SW 1271 (cell line): ENCODE measurements around the gene C2.
"Not testable (repeated sequence)": the region's sequence is repeated elsewhere in the genome, so short reads cannot be mapped to it uniquely, and the experiment has no call there.

Source experiments
- DNase-seq, 2 experiments: peaks; one replicate each; lab custom pipeline; 2025; lab: John Stamatoyannopoulos, UW

Gene C2

GRCh38 chr6:31899215-31899614 is 28.3 kb upstream of the C2 start:
- DNase-seq: no peak

DNA sequence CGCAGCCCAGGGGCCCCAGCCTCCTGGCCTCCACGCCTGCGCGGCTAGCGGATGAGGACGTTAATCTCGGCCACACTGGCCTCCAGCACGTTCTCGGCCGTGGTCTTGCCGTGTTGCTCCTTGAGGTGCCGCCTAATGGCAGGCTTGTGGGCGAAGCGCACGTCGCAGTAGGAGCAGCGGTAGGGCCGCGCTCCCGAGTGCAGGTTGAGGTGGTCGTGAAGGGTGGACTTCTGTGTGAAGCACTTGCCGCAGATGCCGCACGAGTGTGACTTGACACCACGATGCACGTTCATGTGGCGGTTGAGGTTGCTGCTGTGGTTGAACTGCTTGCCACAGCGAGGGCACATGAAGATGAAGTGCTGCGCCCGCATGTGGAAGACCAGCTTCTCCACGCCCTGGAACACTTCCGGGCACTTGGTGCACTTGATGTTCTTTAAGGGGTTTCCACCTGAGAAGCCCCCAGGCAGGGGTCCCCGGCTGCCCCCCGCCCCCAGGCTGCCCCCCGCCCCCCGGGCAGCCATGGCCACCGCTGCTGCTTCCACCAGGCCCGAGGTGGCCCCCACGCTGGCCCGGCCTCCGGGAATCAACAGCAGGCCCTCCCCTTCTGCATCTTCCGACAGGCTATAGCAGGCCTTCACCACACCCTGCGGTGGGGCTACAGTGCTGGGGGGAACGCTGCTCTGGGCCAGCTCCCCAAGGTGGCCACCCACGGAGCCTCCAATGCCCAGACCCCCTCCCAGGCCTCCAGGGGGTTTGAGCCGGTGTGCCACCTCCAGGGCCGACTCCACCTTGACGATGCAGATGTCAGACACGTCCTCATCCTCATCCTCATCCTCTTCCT is 27.4 kb upstream of the C2 start:
- no peak for DNase-seq

DNA sequence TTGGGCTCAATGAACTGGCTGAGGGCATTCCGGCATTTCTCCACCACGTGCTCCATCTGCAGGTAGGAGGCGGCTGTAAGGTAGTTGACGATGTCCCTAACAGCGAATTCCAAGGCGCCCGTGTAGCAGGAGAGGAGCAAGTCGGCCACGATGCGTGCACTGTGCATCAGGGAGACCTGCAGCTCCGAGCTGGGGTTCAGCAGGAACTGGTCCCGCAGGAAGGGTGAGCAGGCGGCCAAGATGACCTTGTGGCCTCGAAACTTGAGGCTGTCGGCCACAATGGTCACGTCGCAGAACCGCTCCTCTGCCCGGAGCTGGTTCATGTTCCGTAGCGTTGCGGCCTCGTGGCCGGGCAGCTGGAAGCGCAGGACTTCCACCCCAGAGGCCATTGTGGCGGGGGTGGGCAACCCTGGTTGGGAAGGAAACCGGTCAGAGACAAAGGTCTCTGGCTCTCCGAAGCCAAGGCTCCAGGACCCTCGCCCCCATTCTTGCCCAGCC is 26.6 kb upstream of the C2 start:
- no peak for DNase-seq

DNA sequence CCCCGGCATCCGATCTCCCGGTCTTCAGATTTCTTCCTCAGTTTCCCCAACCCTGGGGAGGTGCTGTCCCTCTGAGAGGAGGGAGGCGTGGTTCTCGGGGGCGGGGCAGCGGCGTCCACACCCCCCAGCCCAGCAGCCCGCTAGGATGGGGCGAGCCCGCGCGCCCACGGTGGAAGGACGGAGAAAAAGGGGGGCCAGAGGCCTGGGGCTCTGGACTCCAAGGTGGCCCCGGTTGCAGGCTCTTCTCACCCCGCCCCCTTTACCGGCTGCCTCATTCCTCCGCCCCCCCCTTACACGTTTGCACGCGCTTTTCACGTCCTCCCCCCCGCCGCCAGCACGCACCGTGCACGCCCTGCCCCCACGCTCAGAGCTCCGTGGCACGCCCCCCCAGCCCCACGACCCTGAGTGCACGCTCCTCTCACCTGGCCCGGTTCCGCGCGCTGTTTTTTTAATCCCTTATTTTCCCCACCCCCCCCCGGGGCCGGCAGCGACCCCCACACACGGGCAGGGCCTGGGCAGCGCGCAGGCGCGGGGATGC is 26.0 kb upstream of the C2 start:
- DNase-seq: peak; percentile 26 to 62

DNA sequence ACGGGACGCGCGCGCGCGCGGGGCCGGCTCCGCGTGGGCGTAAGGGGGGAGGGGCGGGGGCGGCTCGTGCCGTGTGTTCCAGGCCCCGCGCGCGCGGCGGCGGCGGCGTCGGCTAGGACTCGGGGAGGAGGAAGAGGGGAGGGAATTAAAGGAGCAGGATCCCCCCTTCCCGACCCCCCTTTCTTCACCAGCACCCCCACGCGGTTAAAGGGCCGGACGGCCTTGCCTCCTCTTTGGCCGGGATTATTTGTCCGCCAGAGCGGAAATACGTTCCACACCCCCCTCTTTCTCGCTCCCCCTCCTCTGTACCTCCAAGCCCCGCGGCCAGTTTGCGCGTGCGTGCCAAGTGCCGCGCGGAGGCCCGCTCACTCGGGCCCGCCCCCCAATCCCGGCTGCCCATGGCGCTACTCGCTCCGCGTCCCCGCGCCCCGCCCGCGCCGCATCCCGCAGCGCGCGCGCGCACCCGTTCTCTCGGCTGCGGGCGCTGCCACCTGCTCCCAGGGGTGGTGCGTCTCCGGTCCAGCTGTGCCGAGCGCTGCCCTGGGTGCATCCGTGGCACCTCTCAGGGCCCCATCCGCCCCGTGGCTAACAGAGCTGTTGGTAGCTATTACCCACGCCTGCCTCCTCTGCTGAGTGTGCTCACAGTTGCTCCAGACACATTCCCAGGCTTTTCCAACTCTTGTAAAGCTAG is 25.4 kb upstream of the C2 start, which contains the start of gene ZBTB12:
Gene ZBTB12 (minus strand): TSS at position 134 of the 691 bp plus-strand sequence. CDS start 781 bp downstream, outside the sequence.
- DNase-seq: peak; percentile 81 to 92

DNA sequence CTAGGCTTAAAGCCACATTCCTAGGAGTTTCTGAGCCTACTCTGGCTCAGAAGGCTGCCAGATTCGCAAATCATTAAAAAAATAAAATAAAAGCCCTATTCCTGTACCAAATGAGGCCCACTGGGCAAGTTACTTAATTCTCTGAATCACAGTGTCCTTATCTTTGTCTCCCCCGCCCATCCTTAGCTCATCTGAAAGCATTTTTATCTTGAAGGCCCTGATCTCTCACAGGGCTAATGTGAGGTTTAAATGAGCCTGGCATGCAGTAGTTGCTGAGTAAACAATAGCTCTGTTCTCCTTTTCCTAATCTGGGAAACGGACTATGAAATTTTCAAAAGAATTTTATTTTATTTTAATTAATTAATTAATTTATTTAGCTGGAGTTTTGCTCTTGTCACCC is 23.6 kb upstream of the C2 start:
- no peak for DNase-seq

DNA sequence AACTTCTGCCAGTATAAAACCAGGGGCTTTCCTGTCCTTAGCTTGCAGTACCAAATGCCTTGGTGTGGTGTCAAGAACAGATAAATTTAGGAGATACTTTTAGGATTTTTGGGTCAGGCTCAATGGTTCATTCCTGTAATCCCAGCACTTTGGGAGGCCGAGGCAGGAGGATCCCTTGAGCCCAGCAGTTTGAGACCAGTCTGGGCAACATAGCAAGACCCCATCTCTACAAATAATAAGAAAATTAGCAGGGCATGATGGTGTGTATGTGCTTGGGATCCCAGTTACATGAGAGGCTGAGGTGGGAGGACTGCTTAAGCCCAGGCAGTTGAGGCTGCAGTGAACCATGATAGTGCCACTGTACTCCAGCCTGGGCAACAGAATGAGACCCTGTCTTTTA is 22.5 kb upstream of the C2 start:
- no peak for DNase-seq

- no peak for DNase-seq
Observed at GRCh38 chr6:31906122-31906521, 21.4 kb upstream of the C2 start.

GRCh38 chr6:31906727-31907126 is 20.8 kb upstream of the C2 start:
- not testable (repeated sequence) for DNase-seq

- no peak for DNase-seq
Observed at GRCh38 chr6:31907158-31907813, 20.2 kb upstream of the C2 start.

DNA sequence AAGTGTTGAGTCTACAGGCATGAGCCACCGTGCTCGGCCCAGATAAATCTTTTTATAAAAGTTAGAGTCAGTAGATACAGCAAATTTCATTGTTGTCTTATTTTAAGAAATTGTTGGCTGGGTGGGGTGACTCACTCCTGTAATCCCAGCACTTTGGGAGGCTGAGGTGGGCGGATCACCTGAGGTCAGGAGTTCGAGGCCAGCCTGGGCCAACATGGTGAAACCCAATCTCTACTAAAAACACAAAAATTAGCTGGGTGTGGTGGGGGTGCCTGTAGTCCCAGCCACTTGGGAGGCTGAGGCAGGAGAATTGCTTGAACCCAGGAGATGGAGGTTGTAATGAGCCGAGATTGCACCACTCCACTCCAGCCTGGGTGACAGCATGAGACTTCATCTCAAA is 19.3 kb upstream of the C2 start:
- not testable (repeated sequence) for DNase-seq

DNA sequence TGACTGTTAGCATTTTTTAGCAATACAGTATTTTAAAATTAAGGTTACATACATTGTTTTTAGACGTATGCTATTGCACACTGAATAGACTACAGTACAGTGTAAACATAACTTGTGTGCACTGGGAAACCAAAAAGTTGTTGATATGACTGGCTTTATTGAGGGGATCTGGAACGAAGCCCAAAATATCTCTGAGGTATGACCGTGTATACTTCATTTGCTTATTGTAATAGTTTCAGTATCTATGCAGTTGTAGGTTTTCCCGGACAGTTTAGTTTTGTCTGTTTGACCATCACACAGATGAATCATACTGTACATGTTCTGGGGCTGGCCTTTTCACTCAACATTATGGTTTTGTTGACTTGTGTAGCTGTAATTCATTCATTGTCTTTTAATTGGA is 18.7 kb upstream of the C2 start:
- DNase-seq: no peak

- DNase-seq: not testable (repeated sequence)
Observed at GRCh38 chr6:31909298-31909697, 18.2 kb upstream of the C2 start.

- DNase-seq: no peak
Observed at GRCh38 chr6:31911826-31912585, 15.5 kb upstream of the C2 start.

GRCh38 chr6:31915351-31915750 is 12.2 kb upstream of the C2 start:
- DNase-seq: no peak

- no peak for DNase-seq
Observed at GRCh38 chr6:31915756-31916155, 11.8 kb upstream of the C2 start.

GRCh38 chr6:31918069-31918720 is 9.3 kb upstream of the C2 start:
- DNase-seq: no peak

DNA sequence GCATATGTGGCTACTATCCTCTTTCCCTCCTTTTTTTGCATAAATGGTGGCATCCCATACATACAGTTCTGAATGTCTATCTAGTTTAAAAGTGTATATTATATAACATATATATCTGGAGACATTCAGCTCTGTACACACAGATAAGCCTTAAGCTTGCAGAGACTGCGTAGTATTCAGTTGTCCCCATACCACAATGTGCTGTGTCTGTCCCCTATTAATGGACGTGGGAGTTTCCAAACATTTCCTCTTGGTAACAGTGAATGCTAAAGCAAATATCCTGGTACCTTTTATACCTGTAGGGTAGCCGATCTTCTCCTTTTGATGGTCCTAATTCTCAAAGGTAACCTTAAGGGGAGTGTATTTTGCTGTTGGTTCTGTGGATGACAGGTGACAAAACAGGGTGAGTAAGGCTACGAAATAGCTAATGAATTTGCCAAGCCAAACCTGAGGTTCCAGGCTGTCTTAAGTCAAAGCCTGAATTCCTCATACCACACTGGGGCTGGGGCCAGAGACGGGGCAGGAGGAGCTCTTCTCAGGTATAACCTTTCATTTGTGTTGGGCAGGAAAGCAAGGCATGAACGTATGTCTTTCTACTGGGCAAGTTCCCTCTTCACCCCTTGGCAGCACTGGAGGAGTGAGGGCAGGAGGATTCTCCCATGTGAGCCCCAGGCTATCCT is 7.8 kb upstream of the C2 start:
- DNase-seq: no peak

DNA sequence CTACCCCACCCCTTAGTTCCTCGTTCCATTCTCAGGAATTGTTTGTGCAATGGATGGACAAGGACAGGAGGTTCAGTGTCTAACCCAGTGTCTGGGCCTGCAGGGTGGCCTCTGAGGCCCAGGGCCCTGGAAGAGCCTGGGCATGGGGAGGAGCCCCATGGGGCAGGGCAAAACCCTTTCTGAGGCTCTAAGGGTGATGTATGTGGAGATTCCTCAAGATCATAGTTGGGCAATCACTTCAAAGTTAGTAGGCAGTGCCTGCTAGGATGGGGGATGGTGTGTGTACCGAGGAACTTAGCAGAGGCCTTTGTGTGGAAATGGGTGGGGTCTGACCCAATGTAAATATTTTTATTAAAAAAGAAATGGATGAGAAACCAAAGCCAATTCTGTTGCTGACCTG is 6.7 kb upstream of the C2 start:
- no peak for DNase-seq

GRCh38 chr6:31922942-31923341 is 4.6 kb upstream of the C2 start:
- no peak for DNase-seq
